ENCODE data around the gene ZNF630.
"Not testable (repeated sequence)": the region's sequence is repeated elsewhere in the genome, so short reads cannot be mapped to it uniquely, and the experiment has no call there.

The ZNF630 gene

DNA sequence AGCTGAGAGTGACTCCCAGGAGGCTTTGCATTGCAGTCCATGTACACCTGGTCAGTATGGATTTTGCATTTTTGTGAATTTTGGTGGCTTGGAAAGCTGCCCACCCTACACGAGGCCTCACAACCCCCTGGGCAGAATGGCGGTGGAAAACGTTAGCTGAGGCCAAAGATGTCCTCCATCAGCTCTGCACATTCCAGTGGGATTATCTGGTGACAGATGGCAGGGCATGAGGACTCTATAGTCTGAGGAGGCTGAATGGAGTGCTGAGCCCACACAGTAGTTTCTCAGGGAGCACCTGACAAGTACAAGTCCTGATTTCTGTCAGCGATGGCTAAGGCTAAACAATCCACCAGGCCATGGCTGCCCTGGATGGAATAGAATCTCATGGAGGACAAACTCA, 43.9 kb downstream of the ZNF630 start:
- not testable (repeated sequence) for H3K4me2 ChIP-seq (ENCODE audit: low read length); H3K27me3 ChIP-seq (ENCODE audit: control insufficient read depth, insufficient read depth, low read length); H3K36me3 ChIP-seq (ENCODE audit: insufficient read depth, low read length); H3K4me1 ChIP-seq (ENCODE audit: control insufficient read depth, insufficient read depth, low read length); H3K9me3 ChIP-seq (replicated peaks; ENCODE audit: low read length); H3K9ac ChIP-seq (ENCODE audit: low read depth, low read length); H3K4me3 ChIP-seq (ENCODE audit: low read length)

DNA sequence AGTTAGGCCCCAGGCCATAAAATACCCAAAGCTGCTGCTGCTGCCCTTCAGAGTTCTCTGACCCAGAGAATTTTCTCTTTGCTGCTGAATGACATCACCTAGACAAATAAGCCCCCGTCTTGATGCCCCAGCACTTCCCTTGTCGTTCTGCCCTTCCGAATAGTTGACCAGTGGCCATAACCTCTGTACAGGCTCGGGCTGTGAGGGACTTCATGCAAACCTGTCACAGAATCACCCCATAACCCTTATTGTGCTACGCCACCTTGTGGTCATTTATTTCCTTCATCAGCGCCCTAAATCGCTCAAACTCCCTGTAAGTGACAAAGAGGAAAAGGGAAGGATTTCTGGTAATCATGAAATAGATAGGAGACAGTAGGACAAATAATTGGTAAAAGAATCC, 45.9 kb downstream of the ZNF630 start:
- H3K9me3 ChIP-seq (replicated peaks; ENCODE audit: low read length) = no peaks in the 10 kb centered on the region
- no peak overlapping the region for H3K4me3 ChIP-seq (ENCODE audit: low read length)
- no peaks in the 10 kb centered on the region for H3K36me3 ChIP-seq (ENCODE audit: insufficient read depth, low read length)
- H3K4me2 ChIP-seq (ENCODE audit: low read length) = no peak overlapping the region
- no peaks in the 10 kb centered on the region for H3K4me1 ChIP-seq (ENCODE audit: control insufficient read depth, insufficient read depth, low read length)
- no peaks in the 10 kb centered on the region for H3K27me3 ChIP-seq (ENCODE audit: control insufficient read depth, insufficient read depth, low read length)
- H3K9ac ChIP-seq (ENCODE audit: low read depth, low read length) = no peak overlapping the region

DNA sequence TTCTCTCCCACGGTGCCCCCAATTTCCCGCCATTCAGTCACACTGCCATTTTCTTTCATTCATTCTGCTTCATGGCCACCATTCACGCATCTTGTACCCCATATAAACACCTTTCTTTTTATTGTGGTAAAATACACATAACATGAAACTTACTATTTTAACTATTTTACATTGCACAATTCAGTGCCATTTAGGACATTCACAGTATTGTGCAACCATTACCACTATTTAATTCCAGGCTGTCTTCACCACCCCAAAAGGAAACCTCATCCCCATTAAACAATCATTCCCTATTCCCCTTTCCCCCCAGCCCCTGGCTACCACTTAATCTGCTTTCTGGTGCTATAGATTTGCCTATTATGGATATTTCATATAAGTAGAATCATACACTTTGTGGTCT, 48.7 kb downstream of the ZNF630 start:
- Histone ChIP-seq H3K4me1 (ENCODE audit: control insufficient read depth, insufficient read depth, low read length) (no peaks in the 10 kb centered on the region), H3K36me3 (ENCODE audit: insufficient read depth, low read length) (no peaks in the 10 kb centered on the region), H3K4me2 (ENCODE audit: low read length) (no peak overlapping the region), H3K9ac (ENCODE audit: low read depth, low read length) (no peak overlapping the region), H3K9me3 (replicated peaks; ENCODE audit: low read length) (no peaks in the 10 kb centered on the region), H3K27me3 (ENCODE audit: control insufficient read depth, insufficient read depth, low read length) (no peaks in the 10 kb centered on the region), H3K4me3 (ENCODE audit: low read length) (no peak overlapping the region)

GRCh38 chrX:48022100-48022499, 49.3 kb downstream of the ZNF630 start:
- H3K27me3 ChIP-seq (ENCODE audit: control insufficient read depth, insufficient read depth, low read length) = no peaks in the 10 kb centered on the region
- no peaks in the 10 kb centered on the region for H3K4me1 ChIP-seq (ENCODE audit: control insufficient read depth, insufficient read depth, low read length)
- peak overlapping the region; percentile 95 for H3K9ac ChIP-seq (ENCODE audit: low read depth, low read length)
- H3K4me3 ChIP-seq (ENCODE audit: low read length) = no peak overlapping the region
- H3K4me2 ChIP-seq (ENCODE audit: low read length) = peak overlapping the region; percentile 66
- H3K36me3 ChIP-seq (ENCODE audit: insufficient read depth, low read length) = no peaks in the 10 kb centered on the region
- H3K9me3 ChIP-seq (replicated peaks; ENCODE audit: low read length) = no peaks in the 10 kb centered on the region

- Histone ChIP-seq H3K4me2 (ENCODE audit: low read length) (peak overlapping the region; percentile 66), H3K4me3 (ENCODE audit: low read length) (peak overlapping the region; percentile 81), H3K36me3 (ENCODE audit: insufficient read depth, low read length) (no peaks in the 10 kb centered on the region), H3K4me1 (ENCODE audit: control insufficient read depth, insufficient read depth, low read length) (no peaks in the 10 kb centered on the region), H3K9ac (ENCODE audit: low read depth, low read length) (peak overlapping the region; percentile 95), H3K27me3 (ENCODE audit: control insufficient read depth, insufficient read depth, low read length) (no peaks in the 10 kb centered on the region), H3K9me3 (replicated peaks; ENCODE audit: low read length) (no peaks in the 10 kb centered on the region)
Measured at GRCh38 chrX:48021026-48021900, 50.2 kb downstream of the ZNF630 start.

DNA sequence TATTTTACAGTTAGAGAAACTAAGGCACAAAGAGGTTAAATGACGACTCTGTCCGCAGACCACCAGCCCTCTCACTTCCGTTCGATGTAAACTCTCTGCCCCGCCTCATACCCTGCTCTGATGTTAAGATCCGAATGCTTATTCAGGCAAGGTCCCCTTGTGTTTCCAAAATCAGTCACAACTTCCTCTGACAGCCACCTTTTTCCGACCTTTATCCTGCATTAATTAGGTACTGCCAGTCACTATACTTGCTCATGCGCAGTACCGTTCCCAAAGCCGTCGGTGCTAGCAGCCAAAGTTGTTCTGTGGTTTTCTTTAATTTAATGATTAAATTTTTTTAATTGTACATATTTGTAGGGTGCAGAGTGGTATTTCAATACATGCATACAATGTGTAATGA, 51.0 kb downstream of the ZNF630 start:
- not testable (repeated sequence) for H3K27me3 ChIP-seq (ENCODE audit: control insufficient read depth, insufficient read depth, low read length); H3K36me3 ChIP-seq (ENCODE audit: insufficient read depth, low read length); H3K4me3 ChIP-seq (ENCODE audit: low read length); H3K9me3 ChIP-seq (replicated peaks; ENCODE audit: low read length); H3K4me1 ChIP-seq (ENCODE audit: control insufficient read depth, insufficient read depth, low read length); H3K9ac ChIP-seq (ENCODE audit: low read depth, low read length)
- H3K4me2 ChIP-seq (ENCODE audit: low read length) = peak overlapping the region; percentile 66

- H3K4me3 ChIP-seq (ENCODE audit: low read length); H3K27me3 ChIP-seq (ENCODE audit: control insufficient read depth, insufficient read depth, low read length); H3K4me2 ChIP-seq (ENCODE audit: low read length); H3K4me1 ChIP-seq (ENCODE audit: control insufficient read depth, insufficient read depth, low read length); H3K36me3 ChIP-seq (ENCODE audit: insufficient read depth, low read length); H3K9me3 ChIP-seq (replicated peaks; ENCODE audit: low read length); H3K9ac ChIP-seq (ENCODE audit: low read depth, low read length): not testable (repeated sequence)
Measured at GRCh38 chrX:48019892-48020291, 51.5 kb downstream of the ZNF630 start.

DNA sequence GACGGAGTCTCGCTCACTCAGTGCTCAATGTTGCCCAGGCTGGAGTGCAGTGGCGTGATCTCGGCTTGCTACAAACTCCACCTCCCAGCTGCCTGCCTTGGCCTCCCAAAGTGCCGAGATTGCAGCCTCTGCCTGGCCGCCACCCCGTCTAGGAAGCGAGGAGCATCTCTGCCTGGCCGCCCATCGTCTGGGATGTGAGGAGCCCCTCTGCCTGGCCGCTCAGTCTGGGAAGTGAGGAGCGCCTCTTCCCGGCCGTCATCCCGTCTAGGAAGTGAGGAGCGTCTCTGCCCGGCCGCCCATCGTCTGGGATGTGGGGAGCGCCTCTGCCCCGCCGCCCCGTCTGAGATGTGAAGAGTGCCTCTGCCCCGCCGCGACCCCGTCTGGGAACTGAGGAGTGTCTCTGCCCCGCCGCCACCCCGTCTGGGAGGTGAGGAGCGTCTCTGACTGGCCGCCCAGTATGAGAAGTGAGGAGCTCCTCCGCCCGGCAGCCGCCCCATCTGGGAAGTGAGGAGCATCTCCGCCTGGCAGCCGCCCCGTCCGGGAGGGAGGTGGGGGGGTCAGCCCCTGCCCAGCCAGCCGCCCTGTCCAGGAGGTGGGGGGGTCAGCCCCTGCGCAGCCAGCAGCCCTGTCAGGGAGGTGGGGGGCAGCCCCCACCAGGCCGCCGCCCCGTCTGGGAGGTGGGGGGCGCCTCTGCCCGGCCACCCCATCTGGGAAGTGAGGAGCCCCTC, 54.7 kb downstream of the ZNF630 start:
- not testable (repeated sequence) for H3K4me3 ChIP-seq (ENCODE audit: low read length)

GRCh38 chrX:48009445-48009960, 61.9 kb downstream of the ZNF630 start:
- H3K4me3 ChIP-seq (ENCODE audit: low read length); H3K4me2 ChIP-seq (ENCODE audit: low read length); H3K9ac ChIP-seq (ENCODE audit: low read depth, low read length); H3K4me1 ChIP-seq (ENCODE audit: control insufficient read depth, insufficient read depth, low read length); H3K9me3 ChIP-seq (replicated peaks; ENCODE audit: low read length); H3K36me3 ChIP-seq (ENCODE audit: insufficient read depth, low read length); H3K27me3 ChIP-seq (ENCODE audit: control insufficient read depth, insufficient read depth, low read length): not testable (repeated sequence)

More for the DNA sequence above, 54.7 kb downstream of the ZNF630 start:
- H3K9ac ChIP-seq (ENCODE audit: low read depth, low read length); H3K27me3 ChIP-seq (ENCODE audit: control insufficient read depth, insufficient read depth, low read length); H3K4me1 ChIP-seq (ENCODE audit: control insufficient read depth, insufficient read depth, low read length); H3K36me3 ChIP-seq (ENCODE audit: insufficient read depth, low read length); H3K9me3 ChIP-seq (replicated peaks; ENCODE audit: low read length); H3K4me2 ChIP-seq (ENCODE audit: low read length): not testable (repeated sequence)

Data from skeletal muscle satellite cell (primary cell).